ENCODE measurements around the gene KCNJ8.

DNA sequence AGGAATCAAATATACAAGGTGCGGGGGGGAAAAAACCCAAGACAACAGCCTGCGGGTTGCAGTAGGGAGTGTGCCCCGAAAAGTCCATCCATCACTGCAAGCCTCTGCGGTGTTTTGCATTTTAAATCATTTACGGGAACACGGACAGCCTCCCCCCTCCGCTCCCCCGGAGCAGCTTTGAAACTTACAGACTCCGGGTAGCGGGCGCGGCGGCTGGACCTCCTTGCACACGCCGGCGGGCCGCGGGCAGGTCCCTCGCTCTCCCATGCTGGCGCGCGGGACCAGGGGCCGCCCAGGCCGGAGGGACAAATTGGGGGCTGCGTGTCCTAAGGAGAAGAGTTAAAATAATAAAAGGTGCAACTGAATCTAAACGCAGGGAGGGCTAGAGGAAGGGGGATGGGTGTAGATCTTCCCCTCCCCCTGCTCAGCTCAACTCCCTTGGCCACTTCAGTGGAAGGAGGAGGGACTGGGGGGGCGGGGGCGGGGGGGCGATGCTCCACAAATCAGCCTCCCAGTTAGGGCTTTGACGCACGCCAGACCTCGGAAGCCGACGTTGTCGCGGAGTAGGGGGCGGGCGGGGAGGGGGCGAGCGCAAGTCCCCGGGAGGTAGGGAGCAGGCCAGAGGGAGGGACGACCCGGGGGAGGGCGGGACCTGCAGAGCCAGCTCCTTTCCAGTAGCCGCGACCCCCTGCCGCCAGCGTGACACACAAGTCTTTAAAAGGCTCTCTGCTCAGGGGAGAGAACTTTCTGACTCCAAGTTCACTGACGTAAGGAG, at the start of gene KCNJ8:
- TF ChIP-seq POLR2A (IDR thresholded peaks at IDR 0.05; ENCODE audit: low read length) (no peak), POLR2AphosphoS2 (conservative IDR thresholded peaks at IDR 0.05; ENCODE audit: low read length) (no peak), NFE2L2 (conservative IDR thresholded peaks at IDR 0.05; ENCODE audit: low read length) (no peak), TP53 (CRISPR knock-in tag; IDR thresholded peaks at IDR 0.05) (no peak)
- TF ChIP-seq, protein P1, sequence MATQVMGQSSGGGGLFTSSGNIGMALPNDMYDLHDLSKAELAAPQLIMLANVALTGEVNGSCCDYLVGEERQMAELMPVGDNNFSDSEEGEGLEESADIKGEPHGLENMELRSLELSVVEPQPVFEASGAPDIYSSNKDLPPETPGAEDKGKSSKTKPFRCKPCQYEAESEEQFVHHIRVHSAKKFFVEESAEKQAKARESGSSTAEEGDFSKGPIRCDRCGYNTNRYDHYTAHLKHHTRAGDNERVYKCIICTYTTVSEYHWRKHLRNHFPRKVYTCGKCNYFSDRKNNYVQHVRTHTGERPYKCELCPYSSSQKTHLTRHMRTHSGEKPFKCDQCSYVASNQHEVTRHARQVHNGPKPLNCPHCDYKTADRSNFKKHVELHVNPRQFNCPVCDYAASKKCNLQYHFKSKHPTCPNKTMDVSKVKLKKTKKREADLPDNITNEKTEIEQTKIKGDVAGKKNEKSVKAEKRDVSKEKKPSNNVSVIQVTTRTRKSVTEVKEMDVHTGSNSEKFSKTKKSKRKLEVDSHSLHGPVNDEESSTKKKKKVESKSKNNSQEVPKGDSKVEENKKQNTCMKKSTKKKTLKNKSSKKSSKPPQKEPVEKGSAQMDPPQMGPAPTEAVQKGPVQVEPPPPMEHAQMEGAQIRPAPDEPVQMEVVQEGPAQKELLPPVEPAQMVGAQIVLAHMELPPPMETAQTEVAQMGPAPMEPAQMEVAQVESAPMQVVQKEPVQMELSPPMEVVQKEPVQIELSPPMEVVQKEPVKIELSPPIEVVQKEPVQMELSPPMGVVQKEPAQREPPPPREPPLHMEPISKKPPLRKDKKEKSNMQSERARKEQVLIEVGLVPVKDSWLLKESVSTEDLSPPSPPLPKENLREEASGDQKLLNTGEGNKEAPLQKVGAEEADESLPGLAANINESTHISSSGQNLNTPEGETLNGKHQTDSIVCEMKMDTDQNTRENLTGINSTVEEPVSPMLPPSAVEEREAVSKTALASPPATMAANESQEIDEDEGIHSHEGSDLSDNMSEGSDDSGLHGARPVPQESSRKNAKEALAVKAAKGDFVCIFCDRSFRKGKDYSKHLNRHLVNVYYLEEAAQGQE (IDR thresholded peaks at IDR 0.05), result no peak
- TF ChIP-seq, protein P2, sequence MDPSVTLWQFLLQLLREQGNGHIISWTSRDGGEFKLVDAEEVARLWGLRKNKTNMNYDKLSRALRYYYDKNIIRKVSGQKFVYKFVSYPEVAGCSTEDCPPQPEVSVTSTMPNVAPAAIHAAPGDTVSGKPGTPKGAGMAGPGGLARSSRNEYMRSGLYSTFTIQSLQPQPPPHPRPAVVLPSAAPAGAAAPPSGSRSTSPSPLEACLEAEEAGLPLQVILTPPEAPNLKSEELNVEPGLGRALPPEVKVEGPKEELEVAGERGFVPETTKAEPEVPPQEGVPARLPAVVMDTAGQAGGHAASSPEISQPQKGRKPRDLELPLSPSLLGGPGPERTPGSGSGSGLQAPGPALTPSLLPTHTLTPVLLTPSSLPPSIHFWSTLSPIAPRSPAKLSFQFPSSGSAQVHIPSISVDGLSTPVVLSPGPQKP (IDR thresholded peaks at IDR 0.05; ENCODE audit: low read depth, low read length), result no peak
- TF ChIP-seq, protein P3, sequence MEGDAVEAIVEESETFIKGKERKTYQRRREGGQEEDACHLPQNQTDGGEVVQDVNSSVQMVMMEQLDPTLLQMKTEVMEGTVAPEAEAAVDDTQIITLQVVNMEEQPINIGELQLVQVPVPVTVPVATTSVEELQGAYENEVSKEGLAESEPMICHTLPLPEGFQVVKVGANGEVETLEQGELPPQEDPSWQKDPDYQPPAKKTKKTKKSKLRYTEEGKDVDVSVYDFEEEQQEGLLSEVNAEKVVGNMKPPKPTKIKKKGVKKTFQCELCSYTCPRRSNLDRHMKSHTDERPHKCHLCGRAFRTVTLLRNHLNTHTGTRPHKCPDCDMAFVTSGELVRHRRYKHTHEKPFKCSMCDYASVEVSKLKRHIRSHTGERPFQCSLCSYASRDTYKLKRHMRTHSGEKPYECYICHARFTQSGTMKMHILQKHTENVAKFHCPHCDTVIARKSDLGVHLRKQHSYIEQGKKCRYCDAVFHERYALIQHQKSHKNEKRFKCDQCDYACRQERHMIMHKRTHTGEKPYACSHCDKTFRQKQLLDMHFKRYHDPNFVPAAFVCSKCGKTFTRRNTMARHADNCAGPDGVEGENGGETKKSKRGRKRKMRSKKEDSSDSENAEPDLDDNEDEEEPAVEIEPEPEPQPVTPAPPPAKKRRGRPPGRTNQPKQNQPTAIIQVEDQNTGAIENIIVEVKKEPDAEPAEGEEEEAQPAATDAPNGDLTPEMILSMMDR (IDR thresholded peaks at IDR 0.05), result no peak

All from A549 (cell line).